HepG2 (cell line): ENCODE measurements around the gene IP6K1. TPM values are rescaled to one million over a fixed set of nuclear protein-coding genes. Genes with fewer than 3 reads are reported as not detected.

Experiments
- BCL6 ChIP-seq: IDR thresholded peaks from 2 replicates; pipeline ENCODE4 v1.6.1; 2016; ENCODE audit warnings: missing genetic modification reagents, missing compliant biosample characterization
- CBX2 ChIP-seq, 2 experiments: fragments of 200-600 bp in 1 of 2; sonication (generic); formaldehyde crosslinking in 1 of 2; IDR thresholded peaks; 2 replicates each; pipeline versions ENCODE4 v1.7.0 to v1.8.1; 2018 to 2022; ENCODE audit warnings: low read depth in 2 of 2, low read length in 1 of 2, mild to moderate bottlenecking in 1 of 2, missing genetic modification reagents in 1 of 2
- DMAP1 ChIP-seq: IDR thresholded peaks from 2 replicates; pipeline ENCODE4 v1.6.1; 2016
- FUBP1 ChIP-seq: sonication (generic); formaldehyde crosslinking; IDR thresholded peaks from 2 replicates; pipeline ENCODE4 v1.5.1; 2020; ENCODE audit warnings: missing genetic modification reagents, mild to moderate bottlenecking, borderline replicate concordance
- GATAD2A ChIP-seq: IDR thresholded peaks from 2 replicates; pipeline ENCODE4 v1.6.1; 2016
- HOXA7 ChIP-seq: sonication (generic); formaldehyde crosslinking; IDR thresholded peaks from 2 replicates; pipeline ENCODE4 v1.8.1; 2022; ENCODE audit warnings: mild to moderate bottlenecking, missing genetic modification reagents, moderate library complexity
- MLLT10 ChIP-seq: sonication (generic); formaldehyde crosslinking; IDR thresholded peaks from 2 replicates; pipeline ENCODE4 v1.4.0; 2020; ENCODE audit warnings: missing genetic modification reagents
- MLX ChIP-seq: IDR thresholded peaks from 2 replicates; pipeline ENCODE4 v1.6.1; 2016
- SNAPC4 ChIP-seq: sonication (generic); formaldehyde crosslinking; IDR thresholded peaks from 2 replicates; pipeline ENCODE4 v1.4.0; 2020; ENCODE audit warnings: mild to moderate bottlenecking, missing genetic modification reagents
- TOPORS ChIP-seq: sonication (generic); formaldehyde crosslinking; IDR thresholded peaks from 2 replicates; pipeline ENCODE4 v1.8.0; 2023; ENCODE audit warnings: mild to moderate bottlenecking, missing genetic modification reagents
- TRIM22 ChIP-seq: fragments of 450-650 bp; IDR thresholded peaks from 2 replicates; pipeline ENCODE4 v1.6.1; 2017
- ZNF101 ChIP-seq: sonication (generic); formaldehyde crosslinking; IDR thresholded peaks from 2 replicates; pipeline ENCODE4 v1.4.0; 2020; ENCODE audit warnings: mild to moderate bottlenecking, low read depth, missing genetic modification reagents, borderline replicate concordance
- ZNF24 ChIP-seq: fragments of 450-650 bp; IDR thresholded peaks from 2 replicates; pipeline ENCODE4 v1.6.1; 2017; ENCODE audit warnings: antibody characterized with exemption, mild to moderate bottlenecking
- ZNF350 ChIP-seq: sonication (generic); formaldehyde crosslinking; IDR thresholded peaks from 2 replicates; pipeline ENCODE4 v1.4.0; 2020; ENCODE audit warnings: mild to moderate bottlenecking, low read depth, missing genetic modification reagents, borderline replicate concordance
- ZNF354B ChIP-seq: sonication (generic); formaldehyde crosslinking; IDR thresholded peaks from 2 replicates; pipeline ENCODE4 v1.8.0; 2022; ENCODE audit warnings: mild to moderate bottlenecking, missing genetic modification reagents
- ZNF451 ChIP-seq: sonication (generic); formaldehyde crosslinking; IDR thresholded peaks from 2 replicates; pipeline ENCODE4 v1.5.0; 2020; ENCODE audit warnings: mild to moderate bottlenecking, missing genetic modification reagents
- ZNF484 ChIP-seq: sonication (generic); formaldehyde crosslinking; IDR thresholded peaks from 2 replicates; pipeline ENCODE4 v1.5.1; 2020; ENCODE audit warnings: mild to moderate bottlenecking, low read depth, missing genetic modification reagents, borderline replicate concordance
- ZNF567 ChIP-seq: sonication (generic); formaldehyde crosslinking; IDR thresholded peaks from 2 replicates; pipeline ENCODE4 v1.8.1; 2023; ENCODE audit warnings: mild to moderate bottlenecking, missing genetic modification reagents, borderline replicate concordance
- ZNF569 ChIP-seq: sonication (generic); formaldehyde crosslinking; IDR thresholded peaks from 2 replicates; pipeline ENCODE4 v1.5.0; 2020; ENCODE audit warnings: mild to moderate bottlenecking, missing genetic modification reagents, moderate library complexity, borderline replicate concordance
- ZNF616 ChIP-seq: sonication (generic); formaldehyde crosslinking; IDR thresholded peaks from 2 replicates; pipeline ENCODE4 v1.5.0; 2020; ENCODE audit warnings: low read depth, mild to moderate bottlenecking, missing genetic modification reagents
- polyA plus RNA-seq, 8 experiments: library from polyadenylated mRNA; depleted of rRNA in 3 of 8; stranded (reverse) in 7 of 8; unstranded in 1 of 8; fragments of >200 nt; fragmentation: Illumina TruSeq in 4 of 8; extraction: Trizol in 4 of 8; gene quantifications; 2 replicates each; pipeline versions ENCODE4 v1.2.1 to v1.2.3, GENCODE V29; 2011 to 2016; ENCODE audit warnings: low read depth in 4 of 8, missing spikeins in 1 of 8, mixed read lengths in 1 of 8; ENCODE audit not compliant: insufficient read depth in 1 of 8
- total RNA-seq, 5 experiments: library from RNA; depleted of rRNA; stranded (reverse); fragments of >200 nt; fragmentation: Illumina TruSeq; extraction: Trizol; gene quantifications; 2 replicates each; pipeline ENCODE4 v1.2.3, GENCODE V29; 2016; ENCODE audit warnings: low read depth in 1 of 5

The IP6K1 gene
- total and polyA plus RNA-seq, 2 of the 13 experiments (the other 11 are each of a cell fraction or from before 2014, with no cell fraction given): 17.7 to 29.7 TPM

GRCh38 chr3:49786357-49787181, at the start of gene IP6K1 (continued):
- TF ChIP-seq TOPORS (CRISPR knock-in tag): peak; percentile 71; the same call in 1 of the 2 replicates
- no peak for TF ChIP-seq FUBP1 (CRISPR knock-in tag)
- peak; percentile 64; the same call in 1 of the 2 replicates for TF ChIP-seq ZNF616 (CRISPR knock-in tag)
- TF ChIP-seq SNAPC4 (CRISPR knock-in tag): peak; percentile 75; the same call in 1 of the 2 replicates
- no peak for TF ChIP-seq CBX2 (IDR thresholded peaks at IDR 0.05; ENCODE audit: low read depth, low read length)
- TF ChIP-seq CBX2 (CRISPR knock-in tag; IDR thresholded peaks at IDR 0.05; ENCODE audit: low read depth): no peak
- no peak for TF ChIP-seq ZNF101 (CRISPR knock-in tag)
- TF ChIP-seq ZNF484: 0 out of 2 replicates have a peak, but pooled peaks have one; percentile 57
- TF ChIP-seq ZNF354B (CRISPR knock-in tag): no peak
- TF ChIP-seq MLLT10: no peak
- TF ChIP-seq BCL6: peak; percentile 23; the same call in 1 of the 2 replicates
- peak; percentile 61 for TF ChIP-seq DMAP1
- no peak for TF ChIP-seq HOXA7 (CRISPR knock-in tag)
- TF ChIP-seq ZNF350 (CRISPR knock-in tag): no peak
- 0 out of 2 replicates have a peak, but pooled peaks have one; percentile 17 for TF ChIP-seq GATAD2A (CRISPR knock-in tag)
- 0 out of 2 replicates have a peak, but pooled peaks have one; percentile 19 for TF ChIP-seq ZNF567 (CRISPR knock-in tag)
- TF ChIP-seq ZNF569 (CRISPR knock-in tag): no peak
- TF ChIP-seq MLX: peak; percentile 27; the same call in 1 of the 2 replicates
- no peak for TF ChIP-seq ZNF451 (CRISPR knock-in tag)
- TF ChIP-seq ZNF24: no peak
- no peak for TF ChIP-seq TRIM22
